Measurements from ENCODE around the gene FITM2. TPM values are rescaled to one million over a fixed set of nuclear protein-coding genes. Genes with fewer than 3 reads are reported as not detected.
"Not testable (repeated sequence)": the region's sequence is repeated elsewhere in the genome, so short reads cannot be mapped to it uniquely, and the experiment has no call there.

Gene FITM2
- 4.4 and 6.9 TPM in 2 replicates for total RNA-seq (2014; rRNA removed; shearing (Covaris generic))

DNA sequence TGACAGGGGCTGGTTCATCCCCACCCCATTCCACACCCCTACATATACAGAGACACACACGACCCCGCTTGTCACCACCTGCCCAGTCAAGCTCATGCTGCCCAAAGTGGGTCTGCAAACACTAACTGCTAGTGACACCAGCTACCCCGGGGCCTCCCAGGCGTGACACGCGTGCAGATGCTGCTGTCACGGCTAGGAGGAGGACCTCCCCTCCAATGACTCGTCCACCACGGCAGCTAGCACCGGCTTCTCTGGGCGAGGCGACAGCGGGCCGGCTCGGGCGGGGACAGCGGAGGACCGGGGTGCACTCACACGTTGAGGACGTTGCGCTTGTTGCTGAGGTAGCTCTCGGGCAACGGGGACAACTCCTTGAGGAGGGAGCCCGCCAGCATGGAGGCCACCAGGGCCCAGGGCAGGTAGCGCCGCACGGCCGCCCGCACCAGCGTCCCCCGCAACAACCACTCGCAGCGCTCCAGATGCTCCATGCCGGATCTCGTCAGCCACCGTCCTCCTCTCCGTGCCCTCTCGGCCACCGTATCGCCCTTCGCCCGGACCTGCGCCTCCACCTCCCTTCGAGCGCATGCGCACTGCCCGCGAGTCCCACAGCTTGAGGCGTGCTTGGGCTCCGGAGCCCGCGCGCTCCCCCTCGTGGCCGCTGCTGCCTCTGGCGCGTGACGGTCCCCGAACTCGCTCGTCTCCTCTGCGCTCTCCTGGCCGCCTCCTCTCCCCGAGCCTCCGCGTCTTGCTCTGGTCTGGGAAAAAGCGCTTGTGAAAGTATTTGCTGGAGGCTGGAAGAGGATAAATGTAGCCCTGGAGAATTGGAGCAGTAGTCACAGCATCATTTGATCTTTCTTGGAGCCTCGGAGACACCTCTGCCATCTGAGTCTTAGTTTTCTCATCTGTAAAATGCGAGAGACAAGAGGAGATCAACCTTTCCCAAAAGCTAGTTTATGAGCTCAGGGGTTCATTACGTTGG, at the start of gene FITM2:
FITM2 (minus strand) TSS at position 539 of the 976 bp plus-strand sequence; CDS start at position 485, 54 bp downstream.
- DNase-seq (ENCODE audit: low read depth in 1 of 2, low spot score in 2 of 2), result peak; percentile 95 to 99
- Histone ChIP-seq H3K27ac (no peak within 1 kb of the TSS), H3K27me3 (replicated peaks) (no peaks in the 10 kb centered on the region), H3K4me1 (replicated peaks) (peaks cover 10% of the 10 kb centered on the region), H3K36me3 (peaks cover 4% of the 10 kb centered on the region), H3K9me3 (replicated peaks) (no peaks in the 10 kb centered on the region), H3K4me3 (peak within 1 kb of the TSS; percentile 78)

DNA sequence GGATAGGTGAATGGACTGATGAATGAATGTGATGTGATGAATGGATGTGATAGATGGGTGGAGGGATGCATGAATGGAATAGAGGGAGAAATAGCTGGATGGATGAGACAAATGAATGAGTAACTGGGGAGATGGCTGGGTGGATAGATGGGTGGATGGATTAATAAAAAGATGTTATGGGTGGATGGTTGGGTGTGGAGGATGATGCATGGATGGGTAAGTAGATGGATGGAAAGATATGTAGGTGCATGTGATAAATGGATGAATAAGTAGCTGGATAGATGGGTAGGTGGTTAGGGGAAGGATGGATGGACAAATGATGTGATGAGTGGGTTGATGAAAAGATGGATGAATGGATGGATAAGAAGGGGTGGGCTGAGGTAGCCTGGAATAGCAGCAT, 49.2 kb upstream of the FITM2 start:
- Histone ChIP-seq H3K4me3 (no peak overlapping the region), H3K36me3 (no peaks in the 10 kb centered on the region), H3K27ac (no peak overlapping the region), H3K9me3 (replicated peaks) (no peaks in the 10 kb centered on the region), H3K4me1 (replicated peaks) (no peaks in the 10 kb centered on the region), H3K27me3 (replicated peaks) (peaks cover 4% of the 10 kb centered on the region; the same call in 1 of the 2 replicates)
- no peak for DNase-seq (ENCODE audit: low read depth in 1 of 2, low spot score in 2 of 2)

DNA sequence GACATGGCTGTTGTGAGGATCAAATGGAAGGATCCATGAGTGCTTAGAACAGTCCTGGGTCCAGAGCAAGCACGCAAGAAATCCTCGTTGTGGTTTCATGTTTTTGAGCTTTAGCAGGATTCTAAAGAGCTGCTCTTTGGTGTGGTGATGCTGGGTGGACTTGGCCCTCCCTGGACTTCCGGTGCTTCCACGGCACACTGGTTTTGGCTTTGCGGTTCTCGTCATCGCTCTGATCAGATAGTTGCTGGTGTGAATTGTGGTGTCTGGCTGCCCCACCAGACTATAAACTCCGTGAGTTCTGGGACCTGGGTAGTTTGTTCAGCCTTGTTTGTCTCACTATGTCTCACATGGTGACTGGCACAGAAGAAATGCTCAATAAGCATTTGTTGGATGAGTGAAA, 47.8 kb upstream of the FITM2 start:
- no peaks in the 10 kb centered on the region for H3K36me3 ChIP-seq
- H3K27ac ChIP-seq, result no peak overlapping the region
- H3K4me1 ChIP-seq (replicated peaks), result no peaks in the 10 kb centered on the region
- DNase-seq (ENCODE audit: low read depth in 1 of 2, low spot score in 2 of 2), result no peak
- H3K4me3 ChIP-seq, result no peak overlapping the region
- H3K9me3 ChIP-seq (replicated peaks), result no peaks in the 10 kb centered on the region
- H3K27me3 ChIP-seq (replicated peaks), result peaks cover 4% of the 10 kb centered on the region; the same call in 1 of the 2 replicates

DNA sequence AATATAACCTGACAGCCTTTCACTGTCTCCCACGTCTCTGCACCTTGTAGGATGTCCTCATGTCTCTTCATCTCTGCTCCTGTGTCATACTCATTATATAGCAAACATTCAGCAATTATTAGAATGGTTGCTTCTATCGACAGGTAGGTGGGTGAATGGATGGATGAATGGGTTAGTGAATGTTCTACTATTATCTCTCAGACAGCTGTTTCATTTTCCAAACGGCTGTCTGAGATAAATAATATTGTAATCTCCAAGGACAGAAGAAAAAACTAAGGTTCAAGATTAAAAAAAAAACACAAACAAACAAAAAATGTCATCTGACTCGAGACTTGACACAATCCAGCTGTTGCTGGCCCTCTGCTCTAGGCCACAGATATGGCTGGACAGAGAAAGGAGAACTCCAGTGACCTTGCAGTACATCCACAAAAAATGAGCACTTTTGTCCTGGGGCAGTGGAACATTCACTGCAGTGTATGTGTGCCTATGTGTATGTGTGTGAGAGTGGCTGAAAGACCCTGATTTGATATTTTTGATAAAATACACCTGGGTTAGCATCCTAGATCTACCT, 46.6 kb upstream of the FITM2 start:
- no peaks in the 10 kb centered on the region for H3K9me3 ChIP-seq (replicated peaks)
- no peak for DNase-seq (ENCODE audit: low read depth in 1 of 2, low spot score in 2 of 2)
- peaks cover 4% of the 10 kb centered on the region; the same call in 1 of the 2 replicates for H3K27me3 ChIP-seq (replicated peaks)
- H3K36me3 ChIP-seq, result no peaks in the 10 kb centered on the region
- no peak overlapping the region for H3K27ac ChIP-seq
- H3K4me3 ChIP-seq, result no peak overlapping the region
- H3K4me1 ChIP-seq (replicated peaks), result no peaks in the 10 kb centered on the region

GRCh38 chr20:44357020-44357419, 46.0 kb upstream of the FITM2 start:
- no peak overlapping the region for H3K4me3 ChIP-seq
- no peak overlapping the region for H3K27ac ChIP-seq
- no peak for DNase-seq (ENCODE audit: low read depth in 1 of 2, low spot score in 2 of 2)
- H3K4me1 ChIP-seq (replicated peaks), result no peaks in the 10 kb centered on the region
- H3K9me3 ChIP-seq (replicated peaks), result no peaks in the 10 kb centered on the region
- H3K27me3 ChIP-seq (replicated peaks), result peaks cover 4% of the 10 kb centered on the region; the same call in 1 of the 2 replicates
- H3K36me3 ChIP-seq, result no peaks in the 10 kb centered on the region

- no peaks in the 10 kb centered on the region for H3K36me3 ChIP-seq
- H3K4me1 ChIP-seq (replicated peaks), result no peaks in the 10 kb centered on the region
- H3K27me3 ChIP-seq (replicated peaks), result peaks cover 4% of the 10 kb centered on the region; the same call in 1 of the 2 replicates
- no peak for DNase-seq (ENCODE audit: low read depth in 1 of 2, low spot score in 2 of 2)
- no peaks in the 10 kb centered on the region for H3K9me3 ChIP-seq (replicated peaks)
- H3K27ac ChIP-seq, result no peak overlapping the region
- no peak overlapping the region for H3K4me3 ChIP-seq
These were observed 45.3 kb upstream of the FITM2 start for GRCh38 chr20:44356353-44356723.

DNA sequence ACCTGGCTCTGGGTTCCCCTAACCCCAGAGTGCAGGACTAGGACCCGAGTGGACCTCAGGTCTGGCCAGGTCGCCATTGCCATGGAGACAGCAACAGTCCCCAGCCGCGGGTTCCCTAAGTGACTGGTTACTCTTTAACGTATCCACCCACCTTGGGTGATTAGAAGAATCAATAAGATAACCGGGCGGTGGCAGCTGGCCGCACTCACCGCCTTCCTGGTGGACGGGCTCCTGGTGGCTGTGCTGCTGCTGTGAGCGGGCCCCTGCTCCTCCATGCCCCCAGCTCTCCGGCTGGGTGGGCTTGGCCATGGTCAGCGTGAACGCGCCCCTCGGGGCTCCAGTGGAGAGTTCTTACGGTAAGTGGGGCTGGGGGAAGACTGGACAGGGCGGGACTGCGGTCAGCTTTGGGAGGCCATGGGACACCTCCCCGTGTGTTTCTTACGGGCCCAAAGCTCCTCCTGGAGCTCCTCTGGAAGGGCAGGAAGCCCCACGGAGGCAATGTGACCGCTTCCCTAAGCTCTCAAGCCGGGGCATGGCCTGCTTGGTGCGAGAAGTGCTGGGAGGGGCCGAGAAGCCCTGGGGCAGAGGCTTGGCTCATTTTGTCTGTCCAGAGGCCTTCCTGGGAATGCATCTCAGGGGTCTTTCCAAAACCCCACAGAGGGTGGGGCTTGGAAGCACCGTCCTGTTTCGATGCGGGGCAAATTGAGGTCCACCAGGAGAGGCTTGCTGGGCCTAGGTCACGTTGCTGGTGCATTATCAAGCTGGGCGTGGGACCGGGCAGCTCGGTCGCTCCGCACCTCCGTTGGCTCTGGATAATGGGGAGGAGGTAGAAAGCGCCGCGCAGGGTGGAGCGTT, 44.7 kb upstream of the FITM2 start, which contains the start of gene HNF4A:
HNF4A (plus strand) TSS at position 202 of the 855 bp plus-strand sequence; CDS start at position 308, 106 bp downstream.
- H3K4me1 ChIP-seq (replicated peaks), result no peaks in the 10 kb centered on the region
- H3K27ac ChIP-seq, result no peak within 1 kb of the TSS
- H3K27me3 ChIP-seq (replicated peaks), result peaks cover 4% of the 10 kb centered on the region; the same call in 1 of the 2 replicates
- H3K36me3 ChIP-seq, result no peaks in the 10 kb centered on the region
- H3K4me3 ChIP-seq, result no peak within 1 kb of the TSS
- no peak for DNase-seq (ENCODE audit: low read depth in 1 of 2, low spot score in 2 of 2)
- no peaks in the 10 kb centered on the region for H3K9me3 ChIP-seq (replicated peaks)

GRCh38 chr20:44354979-44355497, 44.0 kb upstream of the FITM2 start:
- H3K27me3 ChIP-seq (replicated peaks), result peaks cover 4% of the 10 kb centered on the region; the same call in 1 of the 2 replicates

GRCh38 chr20:44350567-44350966, 39.6 kb upstream of the FITM2 start:
- no peak for DNase-seq (ENCODE audit: low read depth in 1 of 2, low spot score in 2 of 2)
- H3K36me3 ChIP-seq, result no peaks in the 10 kb centered on the region
- H3K4me3 ChIP-seq, result no peak overlapping the region
- no peaks in the 10 kb centered on the region; the same call in 1 of the 2 replicates for H3K27me3 ChIP-seq (replicated peaks)
- H3K27ac ChIP-seq, result no peak overlapping the region
- H3K9me3 ChIP-seq (replicated peaks), result no peaks in the 10 kb centered on the region
- H3K4me1 ChIP-seq (replicated peaks), result no peaks in the 10 kb centered on the region

More at GRCh38 chr20:44354979-44355497, 44.0 kb upstream of the FITM2 start:
- H3K27ac ChIP-seq, result no peak overlapping the region
- DNase-seq (ENCODE audit: low read depth in 1 of 2, low spot score in 2 of 2), result no peak
- no peaks in the 10 kb centered on the region for H3K9me3 ChIP-seq (replicated peaks)
- no peak overlapping the region for H3K4me3 ChIP-seq
- H3K4me1 ChIP-seq (replicated peaks), result no peaks in the 10 kb centered on the region
- H3K36me3 ChIP-seq, result no peaks in the 10 kb centered on the region

DNA sequence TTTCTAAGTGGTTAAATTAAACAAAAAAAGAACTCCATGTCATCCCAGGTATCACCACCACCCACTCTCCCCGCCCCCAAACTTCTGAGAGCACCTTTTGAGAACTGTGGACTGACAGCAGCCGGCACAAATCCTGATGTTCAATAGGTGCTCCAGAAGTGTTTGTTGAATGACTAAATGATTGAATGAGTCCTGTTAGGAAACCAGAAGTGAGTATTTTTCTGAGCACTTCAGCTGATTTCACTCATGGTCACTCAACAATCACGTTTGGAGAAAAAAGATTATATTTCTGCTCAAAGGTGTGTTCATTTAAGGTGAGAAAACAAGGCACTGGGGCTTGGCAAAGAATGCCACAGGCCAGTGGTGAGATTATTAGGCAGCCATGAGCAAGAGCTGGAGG, 38.3 kb upstream of the FITM2 start:
- H3K27ac ChIP-seq, result no peak overlapping the region
- no peaks in the 10 kb centered on the region for H3K36me3 ChIP-seq
- no peaks in the 10 kb centered on the region for H3K27me3 ChIP-seq (replicated peaks)
- no peaks in the 10 kb centered on the region for H3K4me1 ChIP-seq (replicated peaks)
- H3K9me3 ChIP-seq (replicated peaks), result no peaks in the 10 kb centered on the region
- DNase-seq (ENCODE audit: low read depth in 1 of 2, low spot score in 2 of 2), result no peak
- H3K4me3 ChIP-seq, result no peak overlapping the region

DNA sequence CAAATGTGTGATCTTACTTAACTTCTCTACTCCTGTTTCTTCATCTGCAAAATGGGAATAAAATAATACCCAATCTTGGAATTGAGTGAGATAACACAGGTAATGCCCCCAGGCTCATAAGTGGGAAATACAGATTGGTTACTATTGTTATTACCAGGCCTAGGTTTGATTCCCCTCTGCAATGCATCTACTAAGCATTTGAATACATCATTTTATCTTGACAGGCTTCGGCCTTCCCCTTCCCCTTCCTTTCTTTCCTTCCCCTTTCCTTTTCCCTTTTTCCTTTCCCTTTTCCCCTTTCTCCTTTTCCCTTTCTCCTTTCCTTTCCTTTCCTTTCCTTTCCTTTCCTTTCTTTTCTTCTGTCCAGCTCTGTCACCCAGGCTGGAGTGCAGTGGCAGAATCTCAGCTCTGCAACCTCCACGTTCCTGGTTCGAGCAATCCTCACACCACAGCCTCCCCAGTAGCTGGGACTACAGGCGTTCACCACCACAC, 37.2 kb upstream of the FITM2 start:
- no peaks in the 10 kb centered on the region for H3K27me3 ChIP-seq (replicated peaks)
- H3K27ac ChIP-seq, result no peak overlapping the region
- H3K4me1 ChIP-seq (replicated peaks), result no peaks in the 10 kb centered on the region
- DNase-seq (ENCODE audit: low read depth in 1 of 2, low spot score in 2 of 2), result no peak
- H3K4me3 ChIP-seq, result no peak overlapping the region
- H3K9me3 ChIP-seq (replicated peaks), result no peaks in the 10 kb centered on the region
- H3K36me3 ChIP-seq, result no peaks in the 10 kb centered on the region

DNA sequence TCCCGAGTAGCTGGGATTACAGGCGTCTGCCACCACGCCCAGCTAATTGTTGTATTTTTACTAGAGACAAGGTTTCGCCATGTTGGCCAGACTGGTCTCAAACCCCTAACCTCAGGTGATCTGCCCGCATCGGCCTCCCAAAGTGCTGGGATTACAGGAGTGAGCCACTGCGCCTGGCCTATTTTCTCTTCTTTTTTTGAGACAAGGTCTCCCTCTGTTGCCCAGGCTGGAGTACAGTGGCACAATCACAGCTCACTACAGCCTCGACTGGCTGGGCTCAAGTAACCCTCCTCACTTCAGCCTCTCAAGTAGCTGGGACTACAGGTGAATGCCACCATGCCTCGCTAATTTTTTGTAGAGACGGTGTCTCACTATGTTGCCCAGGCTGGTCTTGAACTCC, 34.9 kb upstream of the FITM2 start:
- H3K27me3 ChIP-seq (replicated peaks); H3K9me3 ChIP-seq (replicated peaks); H3K36me3 ChIP-seq; H3K4me1 ChIP-seq (replicated peaks); H3K27ac ChIP-seq; DNase-seq (ENCODE audit: low read depth in 1 of 2, low spot score in 2 of 2); H3K4me3 ChIP-seq: not testable (repeated sequence)

GRCh38 chr20:44345147-44345546, 34.1 kb upstream of the FITM2 start:
- Histone ChIP-seq H3K9me3 (replicated peaks) (no peaks in the 10 kb centered on the region), H3K27ac (no peak overlapping the region), H3K27me3 (replicated peaks) (no peaks in the 10 kb centered on the region), H3K4me1 (replicated peaks) (no peaks in the 10 kb centered on the region), H3K4me3 (no peak overlapping the region), H3K36me3 (no peaks in the 10 kb centered on the region)
- DNase-seq (ENCODE audit: low read depth in 1 of 2, low spot score in 2 of 2), result no peak
